ENCODE results near the gene TACR1. TPM values are rescaled to one million over a fixed set of nuclear protein-coding genes. Genes with fewer than 3 reads are reported as not detected.

The TACR1 gene
- total and polyA plus RNA-seq, 2 of the 8 experiments (the other 6 are each of a cell fraction or from before 2014, with no cell fraction given) = 0.09 to 0.37 TPM

GRCh38 chr2:75208738-75209137 lies 9.4 kb upstream of the TACR1 start (continued):
- TF ChIP-seq CHD7 (IDR thresholded peaks at IDR 0.05; ENCODE audit: insufficient replicate concordance, low read length) (no peak), RNF2 (IDR thresholded peaks at IDR 0.05; ENCODE audit: borderline replicate concordance, low read depth, low read length, missing control alignments, poor library complexity, severe bottlenecking) (no peak), EP300 (IDR thresholded peaks at IDR 0.05; ENCODE audit: borderline replicate concordance in 1 of 2, low read depth in 2 of 2, low read length in 2 of 2) (no peak)

Measured in H1 (cell line).